GM21526 (cell line): ENCODE results near the gene HPN.
"Not testable (repeated sequence)": the region's sequence is repeated elsewhere in the genome, so short reads cannot be mapped to it uniquely, and the experiment has no call there.

Experiments used
- ATAC-seq: cut with Tn5 transposase; IDR thresholded peaks from one replicate; pipeline ENCODE4 v1.9.1; 2021; ENCODE audit warnings: moderate library complexity; ENCODE audit not compliant: unreplicated experiment, low FRiP score

The HPN gene

DNA sequence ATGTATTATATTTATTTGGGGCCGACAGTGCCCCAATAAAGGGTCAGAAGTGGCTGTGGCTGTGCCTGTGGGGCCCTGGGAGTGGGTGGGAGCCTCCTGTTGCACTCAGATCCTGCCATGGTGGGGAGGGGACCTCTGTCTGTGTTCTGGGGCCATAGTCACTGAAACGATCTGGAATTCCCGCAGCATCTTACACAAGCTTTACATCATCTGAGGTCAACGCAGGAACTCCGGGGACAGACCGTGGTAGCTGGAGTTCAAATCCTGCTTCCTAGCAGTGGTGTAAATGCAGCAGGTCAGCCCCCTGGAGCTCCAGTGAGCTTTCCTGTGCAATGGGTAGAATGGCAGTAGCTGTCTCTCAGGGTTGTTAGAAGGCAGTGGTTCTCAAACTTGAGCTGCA is 15.1 kb upstream of the HPN start:
- no peak for ATAC-seq

GRCh38 chr19:35027009-35027408 is 14.5 kb upstream of the HPN start:
- no peak for ATAC-seq

DNA sequence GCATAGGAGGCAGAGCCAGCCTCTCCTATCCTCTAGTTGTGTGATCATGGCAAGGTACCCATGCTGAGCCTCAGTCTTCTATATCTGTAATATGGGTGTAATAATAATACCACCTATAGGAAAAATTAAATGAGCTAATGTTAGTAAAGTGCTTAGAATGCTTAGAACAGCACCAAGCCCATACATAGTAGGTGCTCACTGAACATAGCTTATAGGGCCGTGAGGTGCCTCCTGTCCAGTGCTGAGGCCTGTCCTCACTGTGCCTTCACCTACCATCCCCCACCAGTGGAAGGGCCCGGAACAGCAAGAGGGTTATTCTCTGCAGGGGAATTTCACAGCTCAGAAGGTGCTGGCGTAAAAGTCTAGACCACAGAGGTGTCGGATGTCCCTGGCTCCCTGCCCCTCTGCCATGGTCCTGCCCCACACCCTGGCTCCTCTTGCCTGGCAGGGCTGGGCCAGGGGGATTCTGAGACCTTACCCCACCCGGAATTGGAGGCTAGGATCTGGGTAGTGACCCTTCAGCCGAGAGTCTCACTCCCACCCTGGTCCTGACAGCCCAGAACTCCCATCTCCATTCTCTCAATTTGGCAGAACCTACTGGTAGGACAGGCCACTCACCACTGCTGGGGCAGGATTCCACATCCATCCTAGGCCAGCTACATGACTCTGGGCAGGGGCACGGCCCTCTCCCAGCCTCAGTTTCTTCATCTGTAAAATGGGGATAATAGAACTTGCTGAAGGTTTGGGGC is 13.5 kb upstream of the HPN start:
- no peak for ATAC-seq

DNA sequence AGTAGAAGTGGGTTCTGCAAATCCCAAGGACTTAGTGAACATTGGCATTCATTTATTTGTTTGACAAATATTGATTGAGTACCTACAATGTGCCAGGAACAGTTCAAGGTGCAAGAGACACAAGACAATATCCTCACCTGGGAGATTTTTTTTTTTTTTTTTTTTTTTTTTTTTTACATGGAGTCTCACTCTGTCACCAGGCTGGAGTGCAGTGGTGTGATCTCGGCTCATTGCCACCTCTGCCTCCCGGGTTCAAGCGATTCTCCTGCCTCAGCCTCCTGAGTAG is 13.0 kb upstream of the HPN start:
- ATAC-seq: not testable (repeated sequence)

DNA sequence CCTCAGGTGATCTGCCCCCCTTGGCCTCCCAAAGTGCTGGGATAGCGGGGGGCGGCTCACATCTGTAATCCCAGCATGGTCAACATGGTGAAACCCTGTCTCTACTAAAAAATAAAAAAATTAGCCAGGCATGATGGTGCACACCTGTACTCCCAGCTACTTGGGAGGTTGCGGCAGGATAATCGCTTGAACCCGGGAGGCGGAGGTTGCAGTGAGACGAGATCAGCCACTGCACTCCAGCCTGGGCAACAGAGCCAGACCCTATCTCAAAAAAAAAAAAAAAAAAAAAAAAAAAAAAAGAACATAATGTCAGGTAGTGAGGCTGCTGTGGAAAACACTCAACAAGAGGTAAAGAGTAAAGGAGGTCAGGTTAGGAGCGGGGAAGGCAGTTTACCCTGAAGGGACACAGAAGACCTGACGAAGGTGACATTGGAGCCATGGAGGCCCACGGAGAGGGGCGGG is 12.2 kb upstream of the HPN start:
- ATAC-seq: not testable (repeated sequence)

- no peak for ATAC-seq
These were observed 11.7 kb upstream of the HPN start for GRCh38 chr19:35029737-35030256.

- ATAC-seq: no peak
These were observed 11.1 kb upstream of the HPN start, which contains the start of gene SCN1B for GRCh38 chr19:35030257-35031071. Gene SCN1B (plus strand): TSS chr19:35030470. CDS start chr19:35030821, 351 bp downstream.

DNA sequence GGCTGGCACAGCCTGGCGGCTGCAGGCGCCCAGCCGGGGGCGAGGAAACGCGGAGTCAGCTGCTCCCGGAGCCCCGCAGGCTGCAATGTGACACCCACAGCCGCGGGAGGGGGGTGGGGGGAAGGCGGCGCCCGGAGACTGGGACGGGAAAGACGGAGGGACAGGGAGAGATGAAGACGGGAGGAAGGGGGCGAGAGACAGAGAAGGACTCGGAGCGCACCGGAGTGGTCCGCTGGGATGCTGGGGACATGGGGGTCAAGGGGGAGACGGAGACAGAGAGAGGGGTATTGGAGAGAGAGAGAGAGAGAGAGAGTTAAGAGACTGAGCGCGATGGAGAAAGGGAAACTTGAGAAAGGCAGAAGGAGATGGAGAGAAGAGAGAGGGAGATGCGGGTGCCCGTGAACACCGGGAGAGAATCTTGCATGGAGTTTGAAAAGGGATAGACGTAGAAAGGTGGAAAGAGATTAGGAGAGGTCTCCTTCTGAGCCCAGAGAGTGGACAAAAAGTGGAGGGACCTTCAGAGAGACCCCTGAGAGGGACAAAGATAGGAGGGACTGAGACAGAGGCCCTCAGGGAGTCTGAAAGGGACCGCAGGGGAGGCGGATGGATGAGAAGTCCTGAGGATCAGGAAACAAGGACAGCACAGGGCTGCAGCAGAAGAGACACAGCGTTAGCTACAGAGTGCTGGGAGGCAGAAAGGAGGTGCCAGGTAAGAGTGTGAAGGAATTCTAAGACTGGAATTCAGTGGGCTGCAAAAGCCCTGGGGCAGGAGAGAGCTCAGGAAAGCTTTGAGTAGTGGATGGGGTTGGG is 10.2 kb upstream of the HPN start:
- ATAC-seq: no peak

- ATAC-seq: no peak
These were observed 9.1 kb upstream of the HPN start for GRCh38 chr19:35032356-35032865.

DNA sequence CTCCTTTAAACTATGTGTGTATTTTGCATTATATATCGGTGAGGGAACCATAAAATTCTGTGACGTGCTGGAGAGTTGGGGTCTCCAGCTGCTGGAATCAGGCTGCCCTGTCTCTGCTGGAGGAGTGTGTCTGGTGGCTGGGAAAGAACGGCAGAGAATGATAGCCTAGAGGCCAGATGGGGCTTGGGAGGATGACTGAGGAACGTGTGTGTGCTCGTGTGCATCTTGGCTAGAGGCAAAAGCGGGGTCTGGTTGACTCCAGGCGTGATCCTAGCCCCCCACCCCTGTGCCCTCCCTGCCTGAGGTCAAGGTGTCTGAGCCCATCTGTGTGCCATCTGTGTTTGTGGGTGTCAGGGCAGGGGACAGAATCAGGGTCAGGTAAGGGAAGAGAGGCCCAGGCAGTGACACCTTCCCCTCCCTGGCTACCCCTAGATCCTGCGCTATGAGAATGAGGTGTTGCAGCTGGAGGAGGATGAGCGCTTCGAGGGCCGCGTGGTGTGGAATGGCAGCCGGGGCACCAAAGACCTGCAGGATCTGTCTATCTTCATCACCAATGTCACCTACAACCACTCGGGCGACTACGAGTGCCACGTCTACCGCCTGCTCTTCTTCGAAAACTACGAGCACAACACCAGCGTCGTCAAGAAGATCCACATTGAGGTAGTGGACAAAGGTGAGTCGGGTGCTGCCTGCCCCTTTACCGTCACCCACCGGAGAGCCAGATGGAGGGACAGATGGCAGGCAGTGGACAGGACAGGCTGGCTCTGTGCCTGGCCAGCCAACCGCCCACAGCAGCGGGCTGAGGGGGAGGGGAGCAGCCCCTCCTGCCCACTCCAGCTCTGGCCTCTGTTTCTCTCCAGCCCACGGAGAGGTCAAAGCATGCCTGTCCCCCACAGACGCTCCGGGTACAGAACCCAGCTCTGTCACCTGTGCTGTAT is 8.2 kb upstream of the HPN start:
- ATAC-seq: no peak

GRCh38 chr19:35034005-35034502 is 7.5 kb upstream of the HPN start:
- ATAC-seq: no peak

DNA sequence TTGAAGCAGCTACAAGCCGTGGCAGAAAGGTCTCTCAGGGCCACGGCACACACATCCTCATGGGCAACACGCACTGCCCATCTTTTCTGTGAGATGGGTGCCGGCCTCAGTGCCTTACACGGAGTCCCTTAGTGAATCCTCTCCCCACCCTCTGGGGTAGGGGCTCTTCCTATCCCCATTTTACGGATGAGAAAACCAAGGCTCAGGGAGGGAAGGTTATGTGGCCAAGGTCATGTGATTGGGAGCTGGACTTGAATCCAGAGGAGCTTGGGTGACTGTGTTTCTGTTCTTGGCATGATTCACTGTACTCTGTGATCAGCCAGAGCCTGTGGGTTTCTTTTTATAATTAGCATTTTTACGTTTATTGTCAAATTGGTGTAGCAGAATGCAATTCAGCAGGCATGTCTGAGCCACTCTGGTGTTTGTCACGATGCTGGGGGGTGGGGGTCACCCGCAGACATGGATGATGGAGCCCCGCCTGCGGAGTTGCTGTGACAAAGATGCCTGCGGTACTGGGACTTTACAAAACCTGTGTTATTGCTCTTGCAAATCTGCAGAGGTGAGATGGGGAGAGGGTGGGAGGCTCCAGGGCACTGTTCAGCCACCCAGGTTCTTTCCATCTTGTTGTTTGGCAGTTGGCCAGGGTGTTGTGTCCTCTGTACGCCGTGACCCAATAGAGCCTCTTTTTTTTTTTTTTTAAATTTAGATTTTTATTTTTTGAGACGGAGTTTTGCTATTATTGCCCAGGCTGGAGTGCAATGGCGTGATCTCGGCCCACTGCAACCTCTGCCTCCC is 6.7 kb upstream of the HPN start:
- ATAC-seq: no peak

DNA sequence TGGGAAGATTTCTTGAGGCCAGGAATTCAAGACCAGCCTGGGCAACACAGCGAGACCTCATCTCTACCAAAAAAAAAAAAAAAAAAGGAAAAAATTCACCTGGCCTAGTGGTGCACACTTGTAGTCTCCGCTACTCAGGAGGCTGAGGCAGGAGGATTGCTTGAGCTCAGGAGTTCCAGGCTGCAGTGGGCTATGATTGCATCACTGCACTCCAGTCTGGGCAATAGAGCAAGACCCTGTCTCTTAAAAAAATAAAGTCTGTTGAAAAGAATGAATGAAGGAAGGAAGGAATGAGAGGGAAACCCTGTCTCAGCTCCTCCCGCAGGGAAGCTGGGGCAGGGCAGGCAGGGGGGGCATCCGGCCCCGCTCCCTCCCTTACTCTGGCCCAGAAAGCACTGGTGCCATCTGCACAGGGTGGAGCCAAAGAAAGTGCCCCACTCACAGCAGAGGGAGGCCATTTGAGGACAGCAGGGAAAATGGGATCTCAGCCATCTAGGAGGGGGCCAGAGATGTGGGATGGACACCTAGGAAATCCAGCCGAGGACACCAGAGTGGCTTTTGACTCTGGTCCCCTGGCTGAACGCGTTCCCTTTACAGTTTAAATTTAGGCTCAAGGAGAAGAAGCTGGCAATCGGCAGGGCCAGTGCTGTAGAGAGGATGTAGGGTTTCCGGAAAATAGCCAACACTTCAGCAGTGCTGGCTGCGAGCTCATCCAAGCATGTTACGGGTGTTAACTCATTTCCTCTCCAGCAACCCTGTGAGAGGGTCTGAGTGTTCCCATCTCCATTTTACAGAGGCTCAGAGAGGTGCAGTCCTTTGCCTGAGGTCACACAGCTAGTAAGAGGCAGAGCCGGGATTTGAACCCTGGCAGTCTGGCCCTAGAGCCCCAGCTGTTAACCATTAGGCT is 3.6 kb upstream of the HPN start:
- no peak for ATAC-seq

DNA sequence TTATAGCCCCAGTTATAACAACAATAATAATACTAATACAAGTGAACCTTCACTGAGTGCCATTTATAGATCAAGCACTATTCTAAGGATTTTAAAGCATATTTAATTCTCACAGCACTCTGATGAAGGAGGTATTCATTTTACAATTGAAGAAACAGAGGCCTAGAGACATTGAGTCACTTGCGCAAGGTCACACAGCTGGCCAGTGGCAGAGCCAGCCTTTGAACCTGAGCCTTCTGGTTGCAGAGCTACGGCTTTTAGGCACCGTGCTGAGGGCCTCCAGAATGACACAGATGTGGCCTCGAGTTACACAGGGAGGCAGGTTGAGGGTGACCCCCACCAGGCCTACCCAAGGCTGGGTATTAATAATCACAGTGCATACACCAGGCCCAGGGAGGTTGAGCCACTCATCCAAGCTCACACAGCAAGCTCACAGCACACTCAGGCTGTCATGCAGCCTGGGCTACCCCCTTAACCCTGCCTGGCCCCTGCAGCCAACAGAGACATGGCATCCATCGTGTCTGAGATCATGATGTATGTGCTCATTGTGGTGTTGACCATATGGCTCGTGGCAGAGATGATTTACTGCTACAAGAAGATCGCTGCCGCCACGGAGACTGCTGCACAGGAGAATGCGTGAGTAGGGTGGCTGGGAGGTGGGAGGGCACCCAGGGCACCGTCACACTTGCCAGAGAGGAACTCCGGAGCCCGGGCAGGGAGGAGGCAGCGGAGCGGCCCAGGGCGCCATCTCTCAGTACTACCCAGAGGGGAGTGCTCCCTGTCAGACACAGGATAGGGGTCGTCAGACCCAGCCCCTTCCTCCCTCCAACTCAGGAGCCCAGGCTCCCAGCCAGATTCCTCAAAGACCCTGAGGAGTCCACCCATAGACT is 2.7 kb upstream of the HPN start:
- ATAC-seq: no peak

- no peak for ATAC-seq
These were observed 1.4 kb upstream of the HPN start for GRCh38 chr19:35039881-35040825.
